Heart left ventricle (tissue), 16 donors: ENCODE results near the gene CNN2. TPM values are rescaled to one million over a fixed set of nuclear protein-coding genes. Genes with fewer than 3 reads are reported as not detected.
A peak's percentile ranks its signal among the peaks of the same experiment; 100 is the strongest.

Source experiments
- ATAC-seq, 4 donors: fragments of 200-7000 bp; cut with Tn5 transposase; one replicate each; pipeline ENCODE4 v1.9.1; 2020 to 2022; ENCODE audit warnings: moderate library complexity in 4 of 4, mild to moderate bottlenecking in 3 of 4, moderate number of reproducible peaks in 1 of 4
- DNase-seq, 5 donors: peaks; one replicate each; pipeline ENCODE4 v3.0.0-alpha.2; 2020
- H3K27ac ChIP-seq, 12 donors: fragments of 200-600 bp; sonication (generic) in 4 of 12; one replicate each; pipeline versions ENCODE4 v1.5.0 to v1.8.0; 2016 to 2022; ENCODE audit warnings: mild to moderate bottlenecking in 2 of 12
- H3K27me3 ChIP-seq, 9 donors: fragments of 200-600 bp; sonication (generic) in 2 of 9; one replicate each; pipeline versions ENCODE4 v1.5.1 to v1.8.0; 2016 to 2022; ENCODE audit warnings: mild to moderate bottlenecking in 3 of 9
- H3K36me3 ChIP-seq, 9 donors: fragments of 200-600 bp; sonication (generic) in 2 of 9; one replicate each; pipeline versions ENCODE4 v1.5.0 to v1.8.0; 2018 to 2022; ENCODE audit warnings: mild to moderate bottlenecking in 2 of 9
- H3K4me1 ChIP-seq, 12 donors: fragments of 200-600 bp; sonication (generic) in 4 of 12; one replicate each; pipeline versions ENCODE4 v1.5.0 to v1.8.0; 2016 to 2022; ENCODE audit warnings: mild to moderate bottlenecking in 3 of 12
- H3K4me3 ChIP-seq, 12 donors: fragments of 200-600 bp; sonication (generic) in 4 of 12; one replicate each; pipeline versions ENCODE4 v1.5.0 to v1.8.0; 2017 to 2022; ENCODE audit warnings: mild to moderate bottlenecking in 9 of 12, moderate library complexity in 4 of 12
- H3K9me3 ChIP-seq, 12 donors: fragments of 200-600 bp; sonication (generic) in 4 of 12; one replicate each; pipeline versions ENCODE4 v1.5.0 to v1.8.0; 2016 to 2022; ENCODE audit warnings: mild to moderate bottlenecking in 1 of 12
- POLR2A ChIP-seq, 2 donors: fragments of 450-650 bp; IDR thresholded peaks; one replicate each; pipeline ENCODE4 v1.6.1; 2017; ENCODE audit warnings: antibody characterized with exemption in 2 of 2, mild to moderate bottlenecking in 2 of 2, moderate library complexity in 2 of 2
- WGBS, 4 donors: extraction: QIAGEN DNeasy Blood & Tissue Kit in 2 of 4; methylation state at CpG; one replicate each; pipeline versions ENCODE4 v1.1.5 to v1.1.7; 2013 to 2018; 5-methylcytosine and 5-hydroxymethylcytosine counted together
- intact Hi-C, 10 donors: fragments of 100-400 bp; cut with DNase I; formaldehyde crosslinking; loops; one replicate each; pipeline versions ENCODE4 v1.11.1 to v1.14.2; 2022
- polyA plus RNA-seq, 2 donors: library from polyadenylated mRNA; stranded (reverse); fragments of 200-250 nt; gene quantifications; one replicate each; pipeline ENCODE4 v1.2.3, GENCODE V29; 2013
- total RNA-seq, 9 donors: library from RNA; depleted of rRNA in 2 of 9; stranded (reverse); fragments of >200 nt in 2 of 9; fragmentation: NEBNext Ultra II Directional in 3 of 9; extraction: Animal tissue kit (Norgen Biotek cat#: 25700) in 3 of 9; gene quantifications; one replicate each; pipeline versions ENCODE4 v1.1.0 to v1.2.4, GENCODE V29; 2016 to 2023
- TF ChIP-seq, protein P1 (sequence below), 12 donors: fragments of 200-600 bp; sonication (generic) in 4 of 12; IDR thresholded peaks; one replicate each; pipeline versions ENCODE4 v1.5.0 to v1.8.0; 2018 to 2022; ENCODE audit warnings: antibody characterized with exemption in 12 of 12, mild to moderate bottlenecking in 5 of 12
- donor health status: ischemic (EF 13 %, LVEDD 7.1; RV severe dilation, severe dysfunction).
- donor health status: healthy with polysubstance abuse.
- donor health status: DM: no; HTN: yes; CAD: no.
- donor health status: DM: no; HTN: no; CAD: no.
- donor health status: ischemic (EF 25% LVEDD 6.9; RV normal size, moderate dysfunction).
- donor health status: ischemic (EF 25% LVEDD 5.7; RV mildly dilated, moderate dysfunction).
- donor health status: healthy.
- donor health status: DM: yes; HTN: yes; CAD: no.
- donor health status: ischemic (EF 35%, LVEDD 5.7; RV mildly dilated, moderate dysfunction).
- donor health status: nonischemic (EF 11% LVEDD 7.7; RV severe dilation, severe dysfunction).
- donor health status: DM: yes; HTN: yes; CAD: no.
- donor health status: PGD.
- donor health status: ischemic (EF 29% LVEDD 5.4; RV normal size, mild dysfunction).
- donor health status: nonischemic (EF 23%, LVEDD 6.1; RV moderate dilation, normal function).

Gene CNN2
- total and polyA plus RNA-seq, 11 donors = 26.2 to 98.5 (median 58.2) TPM

- Histone ChIP-seq H3K4me1 (peaks cover 0 to 13% (median 9%) of the 10 kb centered on the region in 12 donors), H3K27me3 (peaks cover 0 to 20% (median 0%) of the 10 kb centered on the region in 9 donors), H3K9me3 (peaks cover 4 to 47% (median 32%) of the 10 kb centered on the region in 12 donors), H3K27ac (no peak overlapping the region), H3K36me3 (peaks cover 0 to 25% (median 0%) of the 10 kb centered on the region in 9 donors), H3K4me3 (no peak overlapping the region)
- DNase-seq (no peak), ATAC-seq (no peak)
- intact Hi-C loops = no loop called here
- WGBS, 4 donors = 71 to 90% (median 83%) methylated on average over 5 of the region's 5 CpGs
- no peak for TF ChIP-seq POLR2A (IDR thresholded peaks at IDR 0.05)
- TF ChIP-seq, protein P1, sequence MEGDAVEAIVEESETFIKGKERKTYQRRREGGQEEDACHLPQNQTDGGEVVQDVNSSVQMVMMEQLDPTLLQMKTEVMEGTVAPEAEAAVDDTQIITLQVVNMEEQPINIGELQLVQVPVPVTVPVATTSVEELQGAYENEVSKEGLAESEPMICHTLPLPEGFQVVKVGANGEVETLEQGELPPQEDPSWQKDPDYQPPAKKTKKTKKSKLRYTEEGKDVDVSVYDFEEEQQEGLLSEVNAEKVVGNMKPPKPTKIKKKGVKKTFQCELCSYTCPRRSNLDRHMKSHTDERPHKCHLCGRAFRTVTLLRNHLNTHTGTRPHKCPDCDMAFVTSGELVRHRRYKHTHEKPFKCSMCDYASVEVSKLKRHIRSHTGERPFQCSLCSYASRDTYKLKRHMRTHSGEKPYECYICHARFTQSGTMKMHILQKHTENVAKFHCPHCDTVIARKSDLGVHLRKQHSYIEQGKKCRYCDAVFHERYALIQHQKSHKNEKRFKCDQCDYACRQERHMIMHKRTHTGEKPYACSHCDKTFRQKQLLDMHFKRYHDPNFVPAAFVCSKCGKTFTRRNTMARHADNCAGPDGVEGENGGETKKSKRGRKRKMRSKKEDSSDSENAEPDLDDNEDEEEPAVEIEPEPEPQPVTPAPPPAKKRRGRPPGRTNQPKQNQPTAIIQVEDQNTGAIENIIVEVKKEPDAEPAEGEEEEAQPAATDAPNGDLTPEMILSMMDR (IDR thresholded peaks at IDR 0.05) = no peak
Measured at GRCh38 chr19:1060689-1061088, 34.3 kb downstream of the CNN2 start.

DNA sequence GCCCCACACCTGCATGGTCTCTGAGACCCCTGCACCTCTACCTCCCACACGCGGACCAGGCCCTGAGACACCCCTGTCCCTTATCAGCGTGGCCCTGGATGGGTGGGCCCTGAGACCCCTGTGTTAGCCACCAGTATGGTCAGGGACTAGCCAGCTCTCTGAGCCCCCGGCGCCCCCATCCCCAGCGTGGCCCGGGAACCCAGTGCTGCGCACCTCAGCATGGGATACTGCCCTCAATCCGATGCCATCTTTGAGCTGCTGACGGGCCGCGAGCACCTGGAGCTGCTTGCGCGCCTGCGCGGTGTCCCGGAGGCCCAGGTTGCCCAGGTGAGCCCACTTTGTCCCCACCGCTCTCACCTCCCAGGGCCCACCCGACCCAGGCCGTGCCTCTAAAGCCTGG lies 35.6 kb downstream of the CNN2 start:
- Histone ChIP-seq H3K27ac (no peak overlapping the region), H3K4me1 (peaks cover 2 to 26% (median 16%) of the 10 kb centered on the region in 12 donors), H3K27me3 (peaks cover 8 to 33% (median 11%) of the 10 kb centered on the region in 9 donors), H3K36me3 (peaks cover 0 to 13% (median 0%) of the 10 kb centered on the region in 9 donors), H3K9me3 (peaks cover 4 to 34% (median 24%) of the 10 kb centered on the region in 12 donors), H3K4me3 (no peak overlapping the region)
- DNase-seq = no peak
- TF ChIP-seq, protein P1 (IDR thresholded peaks at IDR 0.05) = no peak
- no peak for TF ChIP-seq POLR2A (IDR thresholded peaks at IDR 0.05)
- ATAC-seq = no peak
- WGBS, 4 donors = 84 to 94% (median 89%) methylated on average over 5 to 20 of the region's 20 CpGs
- intact Hi-C loops = no loop called here

- Histone ChIP-seq H3K36me3 (peaks cover 0 to 9% (median 0%) of the 10 kb centered on the region in 9 donors), H3K27me3 (peaks cover 13 to 38% (median 16%) of the 10 kb centered on the region in 9 donors), H3K9me3 (peaks cover 4 to 29% (median 18%) of the 10 kb centered on the region in 12 donors), H3K4me3 (no peak overlapping the region), H3K4me1 (peaks cover 5 to 31% (median 19%) of the 10 kb centered on the region in 12 donors), H3K27ac (no peak overlapping the region)
- intact Hi-C loops = no loop called here
- no peak for DNase-seq
- no peak for TF ChIP-seq POLR2A (IDR thresholded peaks at IDR 0.05)
- TF ChIP-seq, protein P1 (IDR thresholded peaks at IDR 0.05) = no peak
- 79 to 93% (median 86%) methylated on average over 16 to 17 of the region's 17 CpGs for WGBS, 4 donors
- no peak for ATAC-seq
Measured at GRCh38 chr19:1062387-1063029, 36.1 kb downstream of the CNN2 start.

GRCh38 chr19:1063030-1063908 lies 36.9 kb downstream of the CNN2 start:
- DNase-seq (peak in 1 of 5 donors; percentile 60), ATAC-seq (no peak)
- TF ChIP-seq POLR2A (IDR thresholded peaks at IDR 0.05) = no peak
- TF ChIP-seq, protein P1 (IDR thresholded peaks at IDR 0.05) = no peak
- H3K36me3 ChIP-seq = peaks cover 0 to 7% (median 0%) of the 10 kb centered on the region in 9 donors
- H3K27ac ChIP-seq = no peak overlapping the region
- peaks cover 0 to 21% (median 11%) of the 10 kb centered on the region in 12 donors for H3K9me3 ChIP-seq
- peaks cover 16 to 45% (median 23%) of the 10 kb centered on the region in 9 donors for H3K27me3 ChIP-seq
- H3K4me3 ChIP-seq = no peak overlapping the region
- peaks cover 5 to 33% (median 19%) of the 10 kb centered on the region in 12 donors for H3K4me1 ChIP-seq
- intact Hi-C loops = no loop called here
- WGBS, 4 donors = 69 to 93% (median 84%) methylated on average over 34 to 37 of the region's 37 CpGs
